ENCODE measurements around the gene HCN1. TPM values are rescaled to one million over a fixed set of nuclear protein-coding genes. Genes with fewer than 3 reads are reported as not detected.

The HCN1 gene
- total and polyA plus RNA-seq, 3 donors from 2014 or later, result 0.20 to 1.7 (median 1.4) TPM

DNA sequence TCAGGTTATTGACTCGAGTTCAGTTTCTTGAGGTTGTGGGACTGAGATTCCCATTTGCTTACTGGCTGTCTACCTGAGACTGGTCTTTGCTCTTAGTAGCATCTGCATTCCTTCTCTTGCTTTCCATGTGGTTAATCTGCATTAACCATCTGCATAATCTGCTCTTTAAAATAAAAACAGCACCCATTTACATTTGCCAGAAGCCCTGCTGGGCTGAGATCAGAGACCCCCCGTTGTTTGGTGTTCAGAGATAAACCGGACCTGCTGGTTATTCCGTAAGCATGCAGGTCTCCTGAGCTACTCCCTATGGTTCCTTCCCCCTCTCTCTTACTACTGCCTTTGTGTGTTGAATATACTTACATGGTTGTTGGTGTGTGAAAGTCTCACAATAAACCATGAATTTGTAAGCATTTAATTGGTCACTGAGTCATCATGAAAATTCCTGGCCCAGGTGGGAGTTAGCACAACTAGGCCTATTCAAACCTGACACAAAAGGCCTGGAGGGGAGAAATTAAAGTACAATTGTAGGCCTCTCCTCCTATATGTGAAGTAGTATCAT, 490.7 kb downstream of the HCN1 start:
- Histone ChIP-seq H3K27me3 (no peaks in the 10 kb centered on the region), H3K4me1 (no peaks in the 10 kb centered on the region), H3K36me3 (ENCODE audit: low read depth, missing control alignments) (no peaks in the 10 kb centered on the region), H3K9me3 (no peaks in the 10 kb centered on the region), H3K4me3 (no peak overlapping the region), H3K27ac (no peak overlapping the region)
- 82 to 89% methylated on average over 4 of the region's 4 CpGs for WGBS, 2 donors
- DNase-seq, result no peak
- no peak for TF ChIP-seq POLR2A (IDR thresholded peaks at IDR 0.05)
- TF ChIP-seq, protein P1, sequence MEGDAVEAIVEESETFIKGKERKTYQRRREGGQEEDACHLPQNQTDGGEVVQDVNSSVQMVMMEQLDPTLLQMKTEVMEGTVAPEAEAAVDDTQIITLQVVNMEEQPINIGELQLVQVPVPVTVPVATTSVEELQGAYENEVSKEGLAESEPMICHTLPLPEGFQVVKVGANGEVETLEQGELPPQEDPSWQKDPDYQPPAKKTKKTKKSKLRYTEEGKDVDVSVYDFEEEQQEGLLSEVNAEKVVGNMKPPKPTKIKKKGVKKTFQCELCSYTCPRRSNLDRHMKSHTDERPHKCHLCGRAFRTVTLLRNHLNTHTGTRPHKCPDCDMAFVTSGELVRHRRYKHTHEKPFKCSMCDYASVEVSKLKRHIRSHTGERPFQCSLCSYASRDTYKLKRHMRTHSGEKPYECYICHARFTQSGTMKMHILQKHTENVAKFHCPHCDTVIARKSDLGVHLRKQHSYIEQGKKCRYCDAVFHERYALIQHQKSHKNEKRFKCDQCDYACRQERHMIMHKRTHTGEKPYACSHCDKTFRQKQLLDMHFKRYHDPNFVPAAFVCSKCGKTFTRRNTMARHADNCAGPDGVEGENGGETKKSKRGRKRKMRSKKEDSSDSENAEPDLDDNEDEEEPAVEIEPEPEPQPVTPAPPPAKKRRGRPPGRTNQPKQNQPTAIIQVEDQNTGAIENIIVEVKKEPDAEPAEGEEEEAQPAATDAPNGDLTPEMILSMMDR (IDR thresholded peaks at IDR 0.05), result no peak
- intact Hi-C loops (cut with DNase I; ENCODE audit: low total_unique reads), result no loop called here
